DMS153 treated with DMSO at 0.1 percent for 48 hours (cell line): ENCODE measurements around the gene LYG1.
A peak's percentile ranks its signal among the peaks of the same experiment; 100 is the strongest.
"Not testable (repeated sequence)": the region's sequence is repeated elsewhere in the genome, so short reads cannot be mapped to it uniquely, and the experiment has no call there.

Experiments
- DNase-seq: peaks from one replicate; lab custom pipeline; 2025; ENCODE audit not compliant: unreplicated experiment; lab: John Stamatoyannopoulos, UW

LYG1 gene

GRCh38 chr2:99301097-99301496 is at the start of gene LYG1:
Gene LYG1, minus strand, starts transcription at chr2:99301197. Its CDS starts 5,527 bp downstream, at chr2:99295670.
- DNase-seq, result not testable (repeated sequence)

- DNase-seq, result no peak
Measured at GRCh38 chr2:99350194-99350593, 49.2 kb upstream of the LYG1 start.

GRCh38 chr2:99348173-99348572 is 47.2 kb upstream of the LYG1 start:
- DNase-seq, result no peak

- DNase-seq, result no peak
Measured at GRCh38 chr2:99346218-99346617, 45.2 kb upstream of the LYG1 start.

- DNase-seq, result not testable (repeated sequence)
Measured at GRCh38 chr2:99345446-99345845, 44.4 kb upstream of the LYG1 start.

GRCh38 chr2:99342536-99342935 is 41.5 kb upstream of the LYG1 start:
- no peak for DNase-seq

GRCh38 chr2:99340669-99341236 is 39.8 kb upstream of the LYG1 start:
- no peak for DNase-seq

GRCh38 chr2:99338029-99338585 is 37.1 kb upstream of the LYG1 start:
- no peak for DNase-seq

- DNase-seq, result peak; percentile 87
Measured at GRCh38 chr2:99337113-99338028, 36.4 kb upstream of the LYG1 start, which contains the start of gene EIF5B. Gene EIF5B, plus strand, starts transcription at chr2:99337389. Its CDS starts 166 bp downstream, at chr2:99337555.

GRCh38 chr2:99336804-99337112 is 35.8 kb upstream of the LYG1 start:
- DNase-seq, result no peak

- peak; percentile 99 for DNase-seq
Measured at GRCh38 chr2:99335911-99336803, 35.2 kb upstream of the LYG1 start, which contains the start of gene TXNDC9. Gene TXNDC9, minus strand, starts transcription at chr2:99336333. Its CDS starts 3,123 bp downstream, at chr2:99333210.

GRCh38 chr2:99325384-99325783 is 24.4 kb upstream of the LYG1 start:
- no peak for DNase-seq

- not testable (repeated sequence) for DNase-seq
Measured at GRCh38 chr2:99317873-99318200, 16.8 kb upstream of the LYG1 start.

GRCh38 chr2:99317161-99317872 is 16.3 kb upstream of the LYG1 start:
- DNase-seq, result no peak

- DNase-seq, result no peak
Measured at GRCh38 chr2:99299580-99299979, 1.4 kb downstream of the LYG1 start.

GRCh38 chr2:99297994-99298393 is 3.0 kb downstream of the LYG1 start:
- no peak for DNase-seq

- no peak for DNase-seq
Measured at GRCh38 chr2:99285526-99285925, 15.5 kb downstream of the LYG1 start.

- DNase-seq, result no peak
Measured at GRCh38 chr2:99279969-99280695, 20.9 kb downstream of the LYG1 start.

- no peak for DNase-seq
Measured at GRCh38 chr2:99278793-99279291, 22.2 kb downstream of the LYG1 start.
